Measurements from ENCODE around the gene PRL.

The PRL gene

GRCh38 chr6:22296936-22297335 is at the start of gene PRL:
PRL (minus strand) TSS chr6:22297036; CDS start chr6:22296982, 54 bp downstream.
- TF ChIP-seq ZFX (IDR thresholded peaks at IDR 0.05), result no peak
- no peak within 1 kb of the TSS for H3K27ac ChIP-seq

GRCh38 chr6:22343864-22344263 is 47.0 kb upstream of the PRL start:
- no peak for TF ChIP-seq ZFX (IDR thresholded peaks at IDR 0.05)
- TF ChIP-seq CTCF (conservative IDR thresholded peaks at IDR 0.05), result peak; percentile 32
- no peak overlapping the region for H3K27ac ChIP-seq

GRCh38 chr6:22334778-22335177 is 37.9 kb upstream of the PRL start:
- no peak for TF ChIP-seq CTCF (conservative IDR thresholded peaks at IDR 0.05)
- no peak for TF ChIP-seq ZFX (IDR thresholded peaks at IDR 0.05)
- H3K27ac ChIP-seq, result no peak overlapping the region

GRCh38 chr6:22333802-22334201 is 37.0 kb upstream of the PRL start:
- H3K27ac ChIP-seq, result no peak overlapping the region
- TF ChIP-seq CTCF (conservative IDR thresholded peaks at IDR 0.05), result no peak
- no peak for TF ChIP-seq ZFX (IDR thresholded peaks at IDR 0.05)

GRCh38 chr6:22332711-22333110 is 35.9 kb upstream of the PRL start:
- TF ChIP-seq ZFX (IDR thresholded peaks at IDR 0.05) (no peak), CTCF (conservative IDR thresholded peaks at IDR 0.05) (no peak)
- H3K27ac ChIP-seq, result no peak overlapping the region

GRCh38 chr6:22332216-22332615 is 35.4 kb upstream of the PRL start:
- H3K27ac ChIP-seq, result no peak overlapping the region
- no peak for TF ChIP-seq CTCF (conservative IDR thresholded peaks at IDR 0.05)
- no peak for TF ChIP-seq ZFX (IDR thresholded peaks at IDR 0.05)

GRCh38 chr6:22330941-22331340 is 34.1 kb upstream of the PRL start:
- no peak for TF ChIP-seq CTCF (conservative IDR thresholded peaks at IDR 0.05)
- no peak for TF ChIP-seq ZFX (IDR thresholded peaks at IDR 0.05)
- no peak overlapping the region for H3K27ac ChIP-seq

GRCh38 chr6:22328474-22328873 is 31.6 kb upstream of the PRL start:
- TF ChIP-seq CTCF (conservative IDR thresholded peaks at IDR 0.05), result no peak
- TF ChIP-seq ZFX (IDR thresholded peaks at IDR 0.05), result no peak
- no peak overlapping the region for H3K27ac ChIP-seq

All from C4-2B (cell line).